K562 treated with DMSO at 1 percent for 4 hours (cell line): ENCODE measurements around the gene LNX2. TPM values are rescaled to one million over a fixed set of nuclear protein-coding genes. Genes with fewer than 3 reads are reported as not detected.

ENCODE experiments used
- total RNA-seq: library from RNA; unstranded; fragments of 300-600 nt; gene quantifications from 2 replicates; pipeline ENCODE4 v1.2.3, GENCODE V29; 2022; ENCODE audit not compliant: insufficient read depth

LNX2 gene
- 3.3 and 3.5 TPM in 2 replicates for total RNA-seq

GRCh38 chr13:27620377-27621115 lies at the start of gene LNX2:
TSS of gene LNX2 (minus strand) at chr13:27620529. CDS start at chr13:27581703, 38,826 bp downstream.

DNA sequence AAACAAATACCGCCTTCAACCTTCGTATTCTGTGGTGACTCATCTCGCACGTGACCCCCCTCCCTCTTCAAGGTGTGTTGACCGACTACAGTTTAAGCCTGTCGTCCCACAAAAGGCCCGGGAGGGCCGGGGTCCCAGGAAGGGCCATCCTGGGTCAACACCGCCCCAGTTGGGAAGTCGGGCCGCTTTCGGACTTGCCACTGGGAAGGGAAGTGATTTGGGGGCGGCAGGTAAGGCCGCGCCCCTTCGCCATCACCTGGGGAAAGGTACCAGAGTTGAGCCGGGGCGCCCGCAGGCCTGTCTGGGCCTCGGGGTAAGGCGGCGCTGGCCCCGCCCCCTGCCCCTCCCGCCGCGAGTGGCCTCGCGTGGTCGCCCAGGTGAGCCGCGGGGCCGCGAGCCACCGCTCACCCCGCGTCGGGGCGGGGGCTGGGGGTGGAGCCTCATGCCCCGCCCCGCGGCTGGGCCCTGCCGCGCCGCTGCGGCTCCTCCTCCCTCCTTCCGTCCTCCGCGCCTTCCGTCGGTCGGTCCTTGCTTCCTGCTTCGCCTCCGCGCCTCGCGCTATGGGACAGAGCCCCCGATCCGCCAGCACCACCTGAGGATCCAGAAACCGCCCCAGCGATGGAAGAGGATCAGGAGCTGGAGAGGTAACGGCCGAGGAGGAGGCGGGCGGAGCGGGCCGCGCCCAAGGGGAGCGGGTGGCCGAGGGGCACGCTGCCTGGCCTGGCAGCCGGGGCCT lies 1.2 kb upstream of the LNX2 start, which contains the start of gene POLR1D:
Gene POLR1D, plus strand, starts transcription at position 527 of the 736 bp plus-strand sequence. Its CDS starts 92 bp downstream, at position 619.

Other genes with a start within 250 kb of the LNX2 start
- gene GTF3A, start 195.9 kb downstream of the LNX2 start, total RNA-seq: 123 TPM in 2 replicates
- 30.1 and 46.0 TPM in 2 replicates for gene MTIF3, start 170.0 kb downstream of the LNX2 start, total RNA-seq
- gene POLR1D, start 1.4 kb upstream of the LNX2 start, total RNA-seq: 126 and 143 TPM in 2 replicates
- gene GSX1, start 172.0 kb upstream of the LNX2 start, total RNA-seq: not detected in 2 replicates